AG04450 (cell line): ENCODE data around the gene APOBR. TPM values are rescaled to one million over a fixed set of nuclear protein-coding genes. Genes with fewer than 3 reads are reported as not detected.
A peak's percentile ranks its signal among the peaks of the same experiment; 100 is the strongest.

Experiments used
- CTCF ChIA-PET: fragments of 300-600, 350-600 bp; formaldehyde crosslinking; extraction: SDS; loops from one replicate; lab custom pipeline; 2022; ENCODE audit warnings: antibody characterized with exemption, inconsistent platforms; lab: Charles Lee
- POLR2A ChIA-PET: fragments of 350-600 bp; formaldehyde crosslinking; extraction: SDS; loops from one replicate; lab custom pipeline; 2021; ENCODE audit warnings: antibody characterized with exemption, inconsistent platforms; lab: Yijun Ruan, JAX
- DNase-seq: peaks from one replicate; pipeline ENCODE4 v3.0.0-alpha.2; 2011; ENCODE audit warnings: low read depth, low spot score
- H3K27ac ChIP-seq: one replicate; pipeline ENCODE4 v1.5.1; 2012; ENCODE audit warnings: low read depth, low read length, control low read depth
- H3K27me3 ChIP-seq: one replicate; pipeline ENCODE4 v1.6.0; 2012; ENCODE audit warnings: low read length; ENCODE audit not compliant: control insufficient read depth, insufficient read depth
- H3K4me3 ChIP-seq: 2 replicates; pipeline ENCODE4 v1.5.1; 2011; ENCODE audit warnings: mild to moderate bottlenecking, low read depth, low read length, control low read depth
- H3K9me3 ChIP-seq: 2 replicates; pipeline ENCODE4 v1.5.1; 2012; ENCODE audit warnings: low read length; ENCODE audit not compliant: control insufficient read depth, insufficient read depth
- CTCF ChIP-seq: IDR thresholded peaks from 2 replicates; pipeline ENCODE4 v1.5.1; 2011; ENCODE audit warnings: low read depth, low read length, control low read depth, inconsistent platforms
- polyA plus RNA-seq: library from polyadenylated mRNA; depleted of rRNA; stranded (reverse); fragments of >200 nt; gene quantifications from 2 replicates; pipeline ENCODE4 v1.2.3, GENCODE V29; 2011

APOBR gene
- polyA plus RNA-seq, 1 experiment: not detected

- TF ChIP-seq CTCF: no peak
These were observed 40.3 kb downstream of the APOBR start for GRCh38 chr16:28534542-28535373.

GRCh38 chr16:28537076-28537475 is 42.6 kb downstream of the APOBR start:
- ChIA-PET CTCF (no interaction called here), POLR2A (no interaction called here)
- peak overlapping the region; percentile 83 for H3K4me3 ChIP-seq
- peak overlapping the region; percentile 31 for H3K27ac ChIP-seq
- peaks cover 12% of the 10 kb centered on the region for H3K9me3 ChIP-seq
- DNase-seq: no peak
- no peaks in the 10 kb centered on the region for H3K27me3 ChIP-seq
- TF ChIP-seq CTCF: no peak

More at GRCh38 chr16:28534542-28535373, 40.3 kb downstream of the APOBR start:
- ChIA-PET POLR2A (no interaction called here), CTCF (no interaction called here)
- Histone ChIP-seq H3K27me3 (no peaks in the 10 kb centered on the region), H3K4me3 (no peak overlapping the region), H3K27ac (no peak overlapping the region), H3K9me3 (peaks cover 12% of the 10 kb centered on the region)
- no peak for DNase-seq

- Histone ChIP-seq H3K27ac (peak overlapping the region; percentile 96), H3K27me3 (no peaks in the 10 kb centered on the region)
- POLR2A ChIA-PET: interaction anchor here (0.8 to 1.2 kb wide), 2 partner anchors 10 to 33 kb away, joined by 3 to 4 read pairs; no protein-coding TSS in a partner anchor
These were observed 43.7 kb downstream of the APOBR start for GRCh38 chr16:28537964-28538732.

GRCh38 chr16:28538733-28539596 is 44.5 kb downstream of the APOBR start, which contains the start of gene NUPR1:
NUPR1 (minus strand) TSS chr16:28538974; CDS start chr16:28538907, 67 bp downstream.
- ChIA-PET CTCF (no interaction called here), POLR2A (interaction anchor here (0.8 to 1.2 kb wide), 2 partner anchors 9 to 33 kb away, joined by 3 to 4 read pairs; no protein-coding TSS in a partner anchor)
- peaks cover 12% of the 10 kb centered on the region for H3K9me3 ChIP-seq
- H3K27me3 ChIP-seq: no peaks in the 10 kb centered on the region
- TF ChIP-seq CTCF: no peak
- H3K27ac ChIP-seq: peak within 1 kb of the TSS; percentile 96
- DNase-seq: peak; percentile 97
- peak within 1 kb of the TSS; percentile 83 for H3K4me3 ChIP-seq

More at GRCh38 chr16:28537964-28538732, 43.7 kb downstream of the APOBR start:
- TF ChIP-seq CTCF: no peak
- CTCF ChIA-PET: no interaction called here
- peak overlapping the region; percentile 83 for H3K4me3 ChIP-seq
- H3K9me3 ChIP-seq: peaks cover 12% of the 10 kb centered on the region
- no peak for DNase-seq
